ENCODE results near the gene MEIOC. TPM values are rescaled to one million over a fixed set of nuclear protein-coding genes. Genes with fewer than 3 reads are reported as not detected.

MEIOC gene
- total RNA-seq, 1 donor from 2014 or later = 7.1 TPM

- DNase-seq (ENCODE audit: low read depth) = no peak
These were observed 7.3 kb upstream of the MEIOC start for GRCh38 chr17:44648963-44649362.

GRCh38 chr17:44651228-44651627 is 5.0 kb upstream of the MEIOC start:
- no peak for TF ChIP-seq CTCF (conservative IDR thresholded peaks at IDR 0.05; ENCODE audit: low read depth, low read length)
- no peak overlapping the region for H3K4me3 ChIP-seq (ENCODE audit: low read depth, low read length)
- DNase-seq (ENCODE audit: low read depth) = no peak

More at GRCh38 chr17:44648963-44649362, 7.3 kb upstream of the MEIOC start:
- no peak for TF ChIP-seq CTCF (conservative IDR thresholded peaks at IDR 0.05; ENCODE audit: low read depth, low read length)
- no peak overlapping the region for H3K4me3 ChIP-seq (ENCODE audit: low read depth, low read length)

- H3K4me3 ChIP-seq (ENCODE audit: low read depth, low read length) = no peak overlapping the region
- no peak for DNase-seq (ENCODE audit: low read depth)
- TF ChIP-seq CTCF (conservative IDR thresholded peaks at IDR 0.05; ENCODE audit: low read depth, low read length) = no peak
These were observed 3.5 kb upstream of the MEIOC start for GRCh38 chr17:44652727-44653126.

- H3K4me3 ChIP-seq (ENCODE audit: low read depth, low read length) = no peak overlapping the region
- TF ChIP-seq CTCF (conservative IDR thresholded peaks at IDR 0.05; ENCODE audit: low read depth, low read length) = no peak
- DNase-seq (ENCODE audit: low read depth) = no peak
These were observed 2.9 kb upstream of the MEIOC start for GRCh38 chr17:44653384-44653783.

GRCh38 chr17:44653954-44654353 is 2.3 kb upstream of the MEIOC start:
- H3K4me3 ChIP-seq (ENCODE audit: low read depth, low read length) = no peak overlapping the region
- no peak for DNase-seq (ENCODE audit: low read depth)
- no peak for TF ChIP-seq CTCF (conservative IDR thresholded peaks at IDR 0.05; ENCODE audit: low read depth, low read length)

- H3K4me3 ChIP-seq (ENCODE audit: low read depth, low read length) = no peak overlapping the region
- DNase-seq (ENCODE audit: low read depth) = no peak
- TF ChIP-seq CTCF (conservative IDR thresholded peaks at IDR 0.05; ENCODE audit: low read depth, low read length) = no peak
These were observed 5.6 kb downstream of the MEIOC start for GRCh38 chr17:44661835-44662234.

GRCh38 chr17:44663095-44663494 is 6.8 kb downstream of the MEIOC start:
- no peak for DNase-seq (ENCODE audit: low read depth)
- H3K4me3 ChIP-seq (ENCODE audit: low read depth, low read length) = no peak overlapping the region
- TF ChIP-seq CTCF (conservative IDR thresholded peaks at IDR 0.05; ENCODE audit: low read depth, low read length) = no peak

Measured in epithelial cell of proximal tubule (primary cell).